ENCODE measurements around the gene ARRDC4. TPM values are rescaled to one million over a fixed set of nuclear protein-coding genes. Genes with fewer than 3 reads are reported as not detected.

ARRDC4 gene
- total and polyA plus RNA-seq, 9 of the 15 experiments (the other 6 are each of a cell fraction or from before 2014, with no cell fraction given), result 4.3 to 16.1 (median 14.4) TPM

DNA sequence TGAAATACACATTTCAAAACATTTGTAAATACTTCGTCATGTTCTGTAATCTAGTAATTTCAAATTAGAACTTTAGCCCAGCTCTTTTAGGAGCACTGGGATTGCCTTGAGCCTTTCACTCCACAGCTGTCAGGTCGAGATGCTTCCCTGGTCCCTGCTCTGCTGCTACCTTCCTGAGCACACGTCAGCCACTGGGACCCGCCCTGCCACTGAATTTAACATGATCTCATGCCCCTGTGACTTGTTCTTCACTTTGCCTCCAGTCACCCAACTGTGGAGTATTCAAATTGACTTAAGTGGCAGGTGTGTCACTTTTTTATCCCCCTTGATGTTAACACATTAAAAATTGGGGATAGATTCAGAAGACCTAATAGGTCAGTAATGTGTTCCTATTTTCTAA lies 3.3 kb downstream of the ARRDC4 start (continued):
- no peak for TF ChIP-seq NBN (IDR thresholded peaks at IDR 0.05; ENCODE audit: low read depth)
- TF ChIP-seq ZBTB17 (CRISPR knock-in tag; IDR thresholded peaks at IDR 0.05), result no peak

- ATAC-seq (no peak), FAIRE-seq (no peak), DNase-seq (ENCODE audit: extremely low read depth in 1 of 4, low spot score in 3 of 4) (no peak)
- in situ Hi-C loops (cut with MboI), result no loop called here
- no TSS peak for BruUV-seq (replicated peaks)
- Histone ChIP-seq H3K27ac (ENCODE audit: extremely low read depth, low read depth, low read length) (no peak overlapping the region), H3K36me3 (ENCODE audit: control insufficient read depth, insufficient read depth, low read length) (peaks cover 54% of the 10 kb centered on the region), H4K20me1 (replicated peaks; ENCODE audit: control insufficient read depth, insufficient read depth, low read length) (no peaks in the 10 kb centered on the region; the same call in 1 of the 2 replicates), H2AFZ (ENCODE audit: low read depth, low read length) (no peak overlapping the region), H3K9me1 (ENCODE audit: control insufficient read depth, insufficient read depth, low read length) (no peaks in the 10 kb centered on the region), H3K4me3 (no peak overlapping the region), H3K4me2 (ENCODE audit: insufficient read depth, low read length) (no peak overlapping the region), H3K9ac (ENCODE audit: insufficient read depth in 1 of 2, low read depth in 2 of 2, low read length in 2 of 2) (no peak overlapping the region), H3K4me1 (replicated peaks in 1 of 2; ENCODE audit: control insufficient read depth in 2 of 2, insufficient read depth in 2 of 2, low read length in 2 of 2) (peaks cover 6 to 15% of the 10 kb centered on the region in 2 experiments; a peak in 3 of 5 replicates), H3K9me3 (replicated peaks; ENCODE audit: control insufficient read depth, insufficient read depth, low read depth, low read length) (no peaks in the 10 kb centered on the region), H3K27me3 (ENCODE audit: control insufficient read depth in 2 of 2, insufficient read depth in 2 of 2, low read length in 2 of 2) (no peaks in the 10 kb centered on the region), H3K79me2 (ENCODE audit: control insufficient read depth, insufficient read depth, low read length) (peaks cover 45% of the 10 kb centered on the region)
- 96% methylated on average over 2 of the region's 2 CpGs for WGBS (ENCODE audit: insufficient coverage, low coverage, missing lambda C conversion rate)
- intact Hi-C loops (cut with micrococcal nuclease), result no loop called here
- ChIA-PET POLR2A (no interaction called here), CTCF (ENCODE audit: low intra/inter-chr PET ratio) (no interaction called here)
- no peak for TF ChIP-seq MCM5 (IDR thresholded peaks at IDR 0.05; ENCODE audit: low read depth)
- TF ChIP-seq, protein P1, sequence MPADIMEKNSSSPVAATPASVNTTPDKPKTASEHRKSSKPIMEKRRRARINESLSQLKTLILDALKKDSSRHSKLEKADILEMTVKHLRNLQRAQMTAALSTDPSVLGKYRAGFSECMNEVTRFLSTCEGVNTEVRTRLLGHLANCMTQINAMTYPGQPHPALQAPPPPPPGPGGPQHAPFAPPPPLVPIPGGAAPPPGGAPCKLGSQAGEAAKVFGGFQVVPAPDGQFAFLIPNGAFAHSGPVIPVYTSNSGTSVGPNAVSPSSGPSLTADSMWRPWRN (IDR thresholded peaks at IDR 0.05; ENCODE audit: low read depth), result no peak
- no peak for TF ChIP-seq MAFG (tag; conservative IDR thresholded peaks at IDR 0.05)
- TF ChIP-seq FOXJ2 (tag; IDR thresholded peaks at IDR 0.05), result no peak
- no peak for TF ChIP-seq THRB (CRISPR knock-in tag; conservative IDR thresholded peaks at IDR 0.05)
- no peak for TF ChIP-seq THRAP3 (IDR thresholded peaks at IDR 0.05; ENCODE audit: borderline replicate concordance)
- TF ChIP-seq TCFL5 (CRISPR knock-in tag; conservative IDR thresholded peaks at IDR 0.05), result no peak
- TF ChIP-seq, protein P2, sequence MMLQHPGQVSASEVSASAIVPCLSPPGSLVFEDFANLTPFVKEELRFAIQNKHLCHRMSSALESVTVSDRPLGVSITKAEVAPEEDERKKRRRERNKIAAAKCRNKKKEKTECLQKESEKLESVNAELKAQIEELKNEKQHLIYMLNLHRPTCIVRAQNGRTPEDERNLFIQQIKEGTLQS (IDR thresholded peaks at IDR 0.05), result no peak
- TF ChIP-seq, protein P2 (CRISPR knock-in tag; conservative IDR thresholded peaks at IDR 0.05), result no peak
- TF ChIP-seq MCM2 (IDR thresholded peaks at IDR 0.05; ENCODE audit: low read depth), result no peak
- TF ChIP-seq ZBTB33 (CRISPR knock-in tag; IDR thresholded peaks at IDR 0.05), result no peak
- no peak for TF ChIP-seq ZNF57 (CRISPR knock-in tag; IDR thresholded peaks at IDR 0.05)
- no peak for TF ChIP-seq STAG1 (CRISPR knock-in tag; IDR thresholded peaks at IDR 0.05; ENCODE audit: borderline replicate concordance)
- TF ChIP-seq KLF13 (tag; IDR thresholded peaks at IDR 0.05; ENCODE audit: borderline replicate concordance, low read depth), result no peak
- no peak for TF ChIP-seq ZNF655 (CRISPR knock-in tag; IDR thresholded peaks at IDR 0.05)
Measured at GRCh38 chr15:97966246-97966645, 5.7 kb downstream of the ARRDC4 start.
